ENCODE results near the gene SYT13. TPM values are rescaled to one million over a fixed set of nuclear protein-coding genes. Genes with fewer than 3 reads are reported as not detected.

Gene SYT13
- total RNA-seq, 1 donor from 2014 or later: 0.50 TPM

GRCh38 chr11:45253640-45254039, 32.5 kb downstream of the SYT13 start:
- Histone ChIP-seq H4K20me1 (ENCODE audit: insufficient read depth, low read length) (no peaks in the 10 kb centered on the region), H3K9ac (ENCODE audit: low read length) (no peak overlapping the region), H3K27me3 (ENCODE audit: insufficient read depth, low read length) (no peaks in the 10 kb centered on the region), H2AFZ (ENCODE audit: low read depth, low read length) (no peak overlapping the region), H3K27ac (ENCODE audit: low read depth, low read length) (no peak overlapping the region), H3K4me1 (ENCODE audit: insufficient read depth, low read length) (peaks cover 7% of the 10 kb centered on the region), H3K4me2 (ENCODE audit: low read length) (no peak overlapping the region), H3K79me2 (ENCODE audit: insufficient read depth, low read length) (no peaks in the 10 kb centered on the region), H3K4me3 (ENCODE audit: insufficient read depth, low read depth, low read length) (no peak overlapping the region), H3K9me3 (ENCODE audit: insufficient read depth, low read depth, low read length) (no peaks in the 10 kb centered on the region), H3K36me3 (ENCODE audit: insufficient read depth, low read length) (no peaks in the 10 kb centered on the region)
- FAIRE-seq: no peak
- Mint-ChIP-seq H3K9me3 (ENCODE audit: unreplicated experiment) (peaks cover 2% of the 10 kb centered on the region), H3K27me3 (ENCODE audit: low read depth, unreplicated experiment) (peaks cover 33% of the 10 kb centered on the region), H3K4me3 (ENCODE audit: unreplicated experiment) (no peak overlapping the region), H3K4me1 (ENCODE audit: low read depth, unreplicated experiment) (peaks cover 12% of the 10 kb centered on the region), H3K27ac (ENCODE audit: unreplicated experiment) (no peak overlapping the region), H3K36me3 (ENCODE audit: low read depth, unreplicated experiment) (no peaks in the 10 kb centered on the region)
- no peak for DNase-seq (ENCODE audit: low read depth)
- no peak for TF ChIP-seq CTCF (IDR thresholded peaks at IDR 0.05; ENCODE audit: insufficient read depth, low read depth, low read length)
- TF ChIP-seq EZH2 (IDR thresholded peaks at IDR 0.05; ENCODE audit: insufficient read depth, low read length): no peak

- Histone ChIP-seq H3K9me3 (ENCODE audit: insufficient read depth, low read depth, low read length) (no peaks in the 10 kb centered on the region), H3K4me3 (ENCODE audit: insufficient read depth, low read depth, low read length) (no peak overlapping the region), H3K4me1 (ENCODE audit: insufficient read depth, low read length) (peaks cover 7% of the 10 kb centered on the region), H4K20me1 (ENCODE audit: insufficient read depth, low read length) (no peaks in the 10 kb centered on the region), H3K9ac (ENCODE audit: low read length) (no peak overlapping the region), H2AFZ (ENCODE audit: low read depth, low read length) (peak overlapping the region; percentile 15), H3K27me3 (ENCODE audit: insufficient read depth, low read length) (no peaks in the 10 kb centered on the region), H3K36me3 (ENCODE audit: insufficient read depth, low read length) (no peaks in the 10 kb centered on the region), H3K79me2 (ENCODE audit: insufficient read depth, low read length) (no peaks in the 10 kb centered on the region), H3K4me2 (ENCODE audit: low read length) (no peak overlapping the region), H3K27ac (ENCODE audit: low read depth, low read length) (no peak overlapping the region)
- no peak for TF ChIP-seq CTCF (IDR thresholded peaks at IDR 0.05; ENCODE audit: insufficient read depth, low read depth, low read length)
- TF ChIP-seq EZH2 (IDR thresholded peaks at IDR 0.05; ENCODE audit: insufficient read depth, low read length): no peak
- FAIRE-seq (no peak), DNase-seq (ENCODE audit: low read depth) (no peak)
- Mint-ChIP-seq H3K4me1 (ENCODE audit: low read depth, unreplicated experiment) (peaks cover 12% of the 10 kb centered on the region), H3K4me3 (ENCODE audit: unreplicated experiment) (no peak overlapping the region), H3K27me3 (ENCODE audit: low read depth, unreplicated experiment) (peaks cover 33% of the 10 kb centered on the region), H3K36me3 (ENCODE audit: low read depth, unreplicated experiment) (no peaks in the 10 kb centered on the region), H3K27ac (ENCODE audit: unreplicated experiment) (no peak overlapping the region), H3K9me3 (ENCODE audit: unreplicated experiment) (peaks cover 2% of the 10 kb centered on the region)
Observed at GRCh38 chr11:45252877-45253276, 33.3 kb downstream of the SYT13 start.

DNA sequence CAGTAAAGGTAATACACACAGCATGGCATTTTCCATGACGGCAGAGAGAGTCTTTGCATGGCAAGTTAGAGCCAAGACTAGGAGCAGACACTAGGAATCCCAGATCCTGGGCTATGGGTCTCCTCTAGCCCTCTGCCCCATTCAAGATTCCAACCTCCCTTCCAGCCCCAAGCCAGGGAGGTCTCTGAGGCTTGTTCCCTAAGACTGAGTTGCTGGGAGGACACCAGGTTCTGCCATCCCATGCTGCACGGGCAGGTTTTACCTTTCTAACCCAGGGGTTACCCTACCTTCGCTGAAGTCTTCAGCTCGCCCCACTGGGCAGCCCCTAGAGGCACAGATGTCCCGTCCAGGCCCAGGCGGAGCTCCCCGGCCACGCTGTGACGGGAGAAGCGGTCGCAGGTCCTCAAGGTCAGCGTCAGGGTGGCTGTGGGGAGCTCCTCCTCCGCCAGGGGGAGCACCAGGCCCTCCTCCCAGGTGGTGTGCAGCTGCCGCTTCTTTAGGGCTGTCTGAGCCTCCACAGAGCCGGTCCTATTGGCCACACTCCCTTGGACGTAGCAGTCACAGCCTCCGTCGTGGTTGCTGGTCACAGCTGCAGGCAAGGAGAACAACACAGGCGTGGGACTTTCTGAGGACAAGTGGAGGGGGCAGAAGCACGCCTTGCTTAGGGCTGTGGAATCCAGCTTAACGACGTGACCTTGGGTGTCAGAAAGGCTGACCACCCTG, 33.8 kb downstream of the SYT13 start:
- peaks cover 2% of the 10 kb centered on the region for H3K9me3 Mint-ChIP-seq (ENCODE audit: unreplicated experiment)
- Histone ChIP-seq H3K9me3 (ENCODE audit: insufficient read depth, low read depth, low read length) (no peaks in the 10 kb centered on the region), H3K9ac (ENCODE audit: low read length) (no peak overlapping the region), H4K20me1 (ENCODE audit: insufficient read depth, low read length) (no peaks in the 10 kb centered on the region), H3K27ac (ENCODE audit: low read depth, low read length) (no peak overlapping the region), H3K36me3 (ENCODE audit: insufficient read depth, low read length) (no peaks in the 10 kb centered on the region), H3K4me2 (ENCODE audit: low read length) (no peak overlapping the region), H3K4me3 (ENCODE audit: insufficient read depth, low read depth, low read length) (no peak overlapping the region), H3K4me1 (ENCODE audit: insufficient read depth, low read length) (peaks cover 7% of the 10 kb centered on the region), H3K27me3 (ENCODE audit: insufficient read depth, low read length) (no peaks in the 10 kb centered on the region), H3K79me2 (ENCODE audit: insufficient read depth, low read length) (no peaks in the 10 kb centered on the region), H2AFZ (ENCODE audit: low read depth, low read length) (peak overlapping the region; percentile 15)
- no peak for FAIRE-seq
- H3K27ac Mint-ChIP-seq (ENCODE audit: unreplicated experiment): no peak overlapping the region
- no peak overlapping the region for H3K4me3 Mint-ChIP-seq (ENCODE audit: unreplicated experiment)
- H3K27me3 Mint-ChIP-seq (ENCODE audit: low read depth, unreplicated experiment): peaks cover 33% of the 10 kb centered on the region
- TF ChIP-seq EZH2 (IDR thresholded peaks at IDR 0.05; ENCODE audit: insufficient read depth, low read length) (no peak), CTCF (IDR thresholded peaks at IDR 0.05; ENCODE audit: insufficient read depth, low read depth, low read length) (peak; percentile 34)
- H3K36me3 Mint-ChIP-seq (ENCODE audit: low read depth, unreplicated experiment): no peaks in the 10 kb centered on the region
- DNase-seq (ENCODE audit: low read depth): peak; percentile 20
- peaks cover 12% of the 10 kb centered on the region for H3K4me1 Mint-ChIP-seq (ENCODE audit: low read depth, unreplicated experiment)

All from astrocyte (in vitro differentiated cells and primary cell).